T-cell (primary cell): ENCODE data around the gene KIAA1217. TPM values are rescaled to one million over a fixed set of nuclear protein-coding genes. Genes with fewer than 3 reads are reported as not detected.

ENCODE experiments used
- ATAC-seq, 4 experiments: fragments of 200-7000 bp in 3 of 4; fragments of 150-1000 bp in 1 of 4; cut with Tn5 transposase; replicated peaks in 1 of 4; 1 replicate in 3 of 4; 2 replicates in 1 of 4; pipeline ENCODE4 v1.10.0; 2021; ENCODE audit warnings: moderate library complexity in 3 of 4, mild to moderate bottlenecking in 2 of 4, moderate number of reproducible peaks in 1 of 4
- CTCF ChIA-PET, 2 donors: fragments of 300-600 bp; sonication (Branson Sonifier 250); formaldehyde crosslinking; loops; one replicate each; lab custom pipeline; 2022; ENCODE audit warnings: antibody characterized with exemption in 2 of 2; lab: Charles Lee
- POLR2A ChIA-PET, 2 donors: fragments of 300-600 bp; sonication (Branson Sonifier 250); formaldehyde crosslinking; loops; one replicate each; lab custom pipeline; 2022; ENCODE audit warnings: antibody characterized with exemption in 2 of 2; lab: Charles Lee
- DNase-seq, 35 experiments: peaks; one replicate each; pipeline versions ENCODE4 v3.0.0 to v3.0.0-alpha.2; 2013 to 2023
- H3K27ac ChIP-seq: one replicate; pipeline ENCODE4 v1.5.1; 2013; ENCODE audit warnings: low read length
- H3K27me3 ChIP-seq, 2 experiments: replicated peaks in 1 of 2; 1 replicate in 1 of 2; 2 replicates in 1 of 2; pipeline versions ENCODE4 v1.6.1 to v1.7.0; 2013; ENCODE audit warnings: low read length in 1 of 2, mixed read lengths in 1 of 2; ENCODE audit not compliant: control insufficient read depth in 2 of 2, insufficient read depth in 2 of 2; ENCODE audit errors: extremely low read depth in 1 of 2
- H3K36me3 ChIP-seq, 2 donors: 1 replicate in 1 of 2; 2 replicates in 1 of 2; pipeline versions ENCODE4 v1.6.1 to v1.7.0; 2013; ENCODE audit warnings: low read length in 1 of 2; ENCODE audit not compliant: control insufficient read depth in 2 of 2, insufficient read depth in 1 of 2; ENCODE audit errors: extremely low read depth in 1 of 2
- H3K4me1 ChIP-seq, 2 experiments: 1 replicate in 1 of 2; 2 replicates in 1 of 2; pipeline versions ENCODE4 v1.6.1 to v1.7.0; 2013; ENCODE audit warnings: low read length in 2 of 2, mixed read lengths in 1 of 2; ENCODE audit not compliant: insufficient read depth in 2 of 2, control insufficient read depth in 1 of 2; ENCODE audit errors: extremely low read depth in 1 of 2
- H3K4me3 ChIP-seq, 2 donors: 1 replicate in 1 of 2; 2 replicates in 1 of 2; pipeline versions ENCODE4 v1.5.1 to v1.7.0; 2013; ENCODE audit warnings: mild to moderate bottlenecking in 2 of 2, low read length in 1 of 2, moderate library complexity in 1 of 2; ENCODE audit not compliant: control insufficient read depth in 1 of 2; ENCODE audit errors: extremely low read depth in 1 of 2
- H3K9me3 ChIP-seq: 2 replicates; pipeline ENCODE4 v1.7.0; 2013
- H3K27ac Mint-ChIP-seq, 2 donors: one replicate each; pipeline ENCODE4 v1.8.0; 2020 to 2021; ENCODE audit warnings: mild to moderate bottlenecking in 2 of 2, mixed read lengths in 2 of 2
- H3K27me3 Mint-ChIP-seq, 2 donors: one replicate each; pipeline ENCODE4 v1.8.0; 2021 to 2022; ENCODE audit warnings: mixed read lengths in 2 of 2
- H3K36me3 Mint-ChIP-seq: one replicate; pipeline ENCODE4 v1.8.0; 2021; ENCODE audit warnings: mixed read lengths
- H3K4me1 Mint-ChIP-seq, 3 donors: one replicate each; pipeline ENCODE4 v1.8.0; 2020 to 2022; ENCODE audit warnings: mixed read lengths in 3 of 3, mild to moderate bottlenecking in 1 of 3
- H3K4me3 Mint-ChIP-seq, 3 donors: one replicate each; pipeline ENCODE4 v1.8.0; 2020 to 2022; ENCODE audit warnings: mild to moderate bottlenecking in 3 of 3, mixed read lengths in 3 of 3, moderate library complexity in 3 of 3
- H3K9me3 Mint-ChIP-seq, 3 donors: one replicate each; pipeline ENCODE4 v1.8.0; 2020 to 2022; ENCODE audit warnings: mixed read lengths in 3 of 3
- WGBS: methylation state at CpG from one replicate; pipeline ENCODE4 v1.1.5; 2013; ENCODE audit warnings: missing lambda C conversion rate; ENCODE audit not compliant: insufficient coverage; 5-methylcytosine and 5-hydroxymethylcytosine counted together
- total RNA-seq, 35 experiments: library from RNA in 6 of 35; stranded (reverse) in 6 of 35; fragments of 120-200 nt in 1 of 35; gene quantifications; one replicate each; pipeline versions ENCODE4 v1.2.1 to v1.2.4 and lab custom pipeline; 2013 to 2026

Gene KIAA1217
- total RNA-seq, 5 donors from 2014 or later (not counting 1 experiment from before 2014, with no cell fraction given): 0.12 to 1.2 (median 0.66) TPM; not detected in 1

DNA sequence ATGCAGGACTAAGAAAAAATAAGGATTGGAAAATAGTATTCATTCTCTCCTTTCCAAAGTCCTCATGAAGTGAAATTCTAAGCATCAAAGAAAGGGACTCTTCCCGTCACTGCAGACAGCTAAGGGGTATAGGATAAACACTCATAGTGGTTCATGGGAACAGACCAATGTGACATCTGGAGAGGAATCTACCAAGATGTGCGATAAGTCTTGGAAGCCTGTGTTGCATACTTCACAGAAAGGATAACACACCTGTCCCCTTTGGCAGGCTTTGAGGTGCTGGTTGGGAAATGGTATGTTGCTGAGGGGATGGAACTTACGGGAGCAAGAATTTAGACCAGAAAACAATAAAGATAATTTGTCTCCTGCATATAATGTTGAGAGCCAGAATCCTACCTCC lies 266.7 kb downstream of the KIAA1217 start:
- ChIA-PET CTCF (interaction anchor here in 1 of 2 donors (0.5 kb wide), 1 partner anchor 71 kb away, joined by 4 read pairs; no protein-coding TSS in a partner anchor), POLR2A (no interaction called here)
- Mint-ChIP-seq H3K9me3 (peaks cover 1 to 16% (median 10%) of the 10 kb centered on the region in 3 donors), H3K36me3 (no peaks in the 10 kb centered on the region), H3K27me3 (peaks cover 20 to 32% of the 10 kb centered on the region in 2 donors), H3K4me3 (no peak overlapping the region), H3K27ac (no peak overlapping the region), H3K4me1 (no peaks in the 10 kb centered on the region)
- Histone ChIP-seq H3K27me3 (peaks cover 0 to 11% of the 10 kb centered on the region in 2 experiments), H3K4me1 (no peaks in the 10 kb centered on the region), H3K27ac (no peak overlapping the region), H3K36me3 (no peaks in the 10 kb centered on the region), H3K9me3 (no peaks in the 10 kb centered on the region), H3K4me3 (no peak overlapping the region)
- no CpG with 5 or more reads among the region's 3 CpGs for WGBS
- no peak for ATAC-seq
- DNase-seq: no peak

DNA sequence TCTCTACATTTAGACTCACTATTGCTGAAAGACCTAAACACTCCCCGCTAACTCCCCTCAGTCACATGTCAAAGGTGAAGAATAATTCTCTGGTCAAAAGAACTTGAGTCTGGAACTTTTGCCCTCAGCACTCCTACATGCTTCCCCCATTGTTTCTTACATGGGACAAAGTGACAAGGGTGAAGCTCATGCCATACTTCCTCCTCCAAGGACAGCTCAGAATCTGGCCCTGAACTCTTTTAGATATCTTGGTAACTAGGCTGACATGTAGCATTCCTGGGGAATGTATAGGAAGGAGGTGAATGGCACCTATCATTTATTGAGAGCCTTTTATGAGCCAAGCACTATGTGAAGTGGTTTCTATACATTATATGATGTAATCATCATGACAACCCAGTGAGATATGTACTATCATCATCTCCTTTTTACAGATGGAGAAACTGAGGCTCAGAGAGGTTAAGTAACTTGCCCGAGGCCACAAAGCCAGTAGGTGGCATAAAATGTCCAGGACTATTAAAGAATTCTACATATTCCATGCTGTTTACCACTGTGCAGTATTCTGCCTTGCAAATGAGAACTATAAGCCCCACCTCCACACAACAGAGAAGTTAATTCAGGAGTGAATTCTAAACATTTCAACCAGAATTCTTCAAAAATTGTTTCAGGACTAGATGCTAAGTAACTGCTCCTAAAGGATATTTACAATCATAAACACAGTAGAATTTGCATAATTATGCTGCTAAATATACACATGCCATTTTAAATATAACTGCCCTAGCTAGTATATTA lies 268.2 kb downstream of the KIAA1217 start:
- ChIA-PET CTCF (no interaction called here), POLR2A (no interaction called here)
- no peaks in the 10 kb centered on the region for H3K9me3 ChIP-seq
- DNase-seq (no peak), ATAC-seq (no peak)
- H3K4me3 Mint-ChIP-seq: no peak overlapping the region
- H3K27me3 ChIP-seq: peaks cover 0 to 11% of the 10 kb centered on the region in 2 experiments
- peaks cover 18 to 26% of the 10 kb centered on the region in 2 donors for H3K27me3 Mint-ChIP-seq
- no peaks in the 10 kb centered on the region for H3K4me1 Mint-ChIP-seq
- no peak overlapping the region for H3K27ac Mint-ChIP-seq
- H3K36me3 ChIP-seq: no peaks in the 10 kb centered on the region
- no peak overlapping the region for H3K4me3 ChIP-seq
- H3K9me3 Mint-ChIP-seq: peaks cover 1 to 16% (median 11%) of the 10 kb centered on the region in 3 donors
- H3K4me1 ChIP-seq: no peaks in the 10 kb centered on the region
- 100% methylated on average over 1 of the region's 2 CpGs for WGBS
- H3K36me3 Mint-ChIP-seq: no peaks in the 10 kb centered on the region
- H3K27ac ChIP-seq: no peak overlapping the region

DNA sequence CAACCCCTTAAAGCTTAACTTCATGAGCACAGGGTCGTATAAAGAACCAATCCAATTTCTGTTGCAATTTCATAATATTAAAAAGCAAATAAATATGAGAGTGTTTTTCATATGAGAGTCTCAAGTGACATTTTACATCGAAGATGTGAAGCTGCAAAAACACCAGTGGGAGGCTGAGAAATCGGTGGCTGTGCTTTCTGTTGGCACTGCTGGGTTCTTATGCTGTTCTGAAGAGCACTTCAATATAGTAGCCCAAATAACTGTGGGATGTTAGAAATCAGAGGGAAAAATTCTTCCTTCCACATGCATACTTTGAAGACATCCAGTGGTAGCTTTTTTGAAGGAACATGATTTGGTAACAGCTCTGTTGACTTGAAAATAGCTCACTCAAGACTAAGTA lies 269.0 kb downstream of the KIAA1217 start:
- Mint-ChIP-seq H3K4me3 (no peak overlapping the region), H3K4me1 (no peaks in the 10 kb centered on the region), H3K9me3 (peaks cover 1 to 12% (median 11%) of the 10 kb centered on the region in 3 donors), H3K27ac (no peak overlapping the region), H3K36me3 (no peaks in the 10 kb centered on the region), H3K27me3 (peaks cover 15 to 18% of the 10 kb centered on the region in 2 donors)
- CTCF ChIA-PET: no interaction called here
- WGBS: no CpG with 5 or more reads among the region's 3 CpGs
- ATAC-seq (no peak), DNase-seq (no peak)
- no peaks in the 10 kb centered on the region for H3K36me3 ChIP-seq
- H3K4me1 ChIP-seq: no peaks in the 10 kb centered on the region
- H3K4me3 ChIP-seq: no peak overlapping the region
- H3K27me3 ChIP-seq: peaks cover 0 to 11% of the 10 kb centered on the region in 2 experiments
- POLR2A ChIA-PET: no interaction called here
- no peaks in the 10 kb centered on the region for H3K9me3 ChIP-seq
- no peak overlapping the region for H3K27ac ChIP-seq

DNA sequence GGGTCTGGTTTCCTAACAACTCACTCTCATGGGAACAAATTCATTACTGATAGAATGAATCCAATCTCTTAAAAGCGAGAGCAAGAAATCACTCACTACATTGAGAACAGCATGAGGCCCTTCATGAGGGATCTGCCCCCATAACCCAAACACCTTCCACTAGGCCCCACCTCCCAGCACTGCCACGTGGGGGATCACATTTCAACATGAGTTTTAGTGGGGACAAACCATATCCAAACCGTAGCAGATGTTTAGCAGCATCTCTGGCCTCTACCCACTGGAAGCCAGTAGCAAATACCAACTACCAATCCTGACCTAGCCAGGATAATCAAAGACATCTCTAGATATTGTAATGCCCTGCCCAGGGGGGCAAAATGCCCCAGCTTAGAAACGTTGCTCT lies 270.9 kb downstream of the KIAA1217 start:
- ChIA-PET POLR2A (no interaction called here), CTCF (no interaction called here)
- H3K4me3 Mint-ChIP-seq: no peak overlapping the region
- peaks cover 6 to 8% of the 10 kb centered on the region in 2 donors for H3K27me3 Mint-ChIP-seq
- peaks cover 1 to 11% (median 11%) of the 10 kb centered on the region in 3 donors for H3K9me3 Mint-ChIP-seq
- no peak overlapping the region for H3K27ac Mint-ChIP-seq
- peaks cover 0 to 7% (median 7%) of the 10 kb centered on the region in 3 donors for H3K4me1 Mint-ChIP-seq
- H3K27ac ChIP-seq: no peak overlapping the region
- H3K4me3 ChIP-seq: no peak overlapping the region
- H3K36me3 ChIP-seq: no peaks in the 10 kb centered on the region
- H3K9me3 ChIP-seq: no peaks in the 10 kb centered on the region
- H3K27me3 ChIP-seq: no peaks in the 10 kb centered on the region
- no peaks in the 10 kb centered on the region for H3K36me3 Mint-ChIP-seq
- ATAC-seq: no peak
- WGBS: 100% methylated on average over 2 of the region's 4 CpGs
- no peak for DNase-seq
- H3K4me1 ChIP-seq: no peaks in the 10 kb centered on the region

DNA sequence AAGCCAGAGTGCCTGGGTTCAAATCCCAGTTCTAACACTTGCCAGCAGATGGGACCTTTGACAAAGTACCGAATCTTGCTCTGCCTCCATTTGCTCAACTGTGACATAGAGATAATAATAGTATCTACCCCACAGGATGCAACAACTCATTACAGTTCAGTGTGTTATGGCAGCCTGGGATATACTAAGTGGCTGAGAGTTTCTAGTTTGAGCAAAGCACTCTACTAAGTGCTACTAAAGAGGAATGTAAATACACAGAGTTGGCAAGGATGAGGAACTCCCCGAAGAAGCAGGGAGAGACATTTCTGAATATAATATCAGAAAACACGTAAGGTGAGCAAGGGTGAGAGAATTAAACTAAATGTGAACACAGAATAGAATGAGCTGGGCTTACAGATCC lies 271.5 kb downstream of the KIAA1217 start:
- CTCF ChIA-PET: no interaction called here

DNA sequence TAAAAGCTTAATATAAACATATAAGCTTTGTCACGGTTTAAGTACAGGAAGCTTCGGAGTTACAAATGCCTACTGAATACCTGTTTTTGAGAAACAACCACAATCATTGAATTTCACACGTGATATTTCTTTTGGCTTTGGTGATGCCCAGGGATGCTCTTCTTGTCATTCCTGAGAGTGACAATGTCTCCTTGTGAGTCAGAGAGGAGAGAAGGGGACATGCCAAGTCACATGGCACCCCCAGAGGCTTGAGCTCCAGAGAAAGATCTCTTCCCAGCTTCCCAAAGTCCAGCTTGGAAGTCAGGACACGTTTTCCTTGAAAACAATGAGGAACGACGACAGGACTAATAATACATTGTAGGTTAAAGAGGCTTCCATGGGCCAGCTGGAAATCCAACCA lies 272.3 kb downstream of the KIAA1217 start:
- ATAC-seq: no peak
- no peaks in the 10 kb centered on the region for H3K4me1 ChIP-seq
- no CpG with 5 or more reads among the region's 6 CpGs for WGBS
- no peaks in the 10 kb centered on the region for H3K36me3 Mint-ChIP-seq
- no peak overlapping the region for H3K4me3 Mint-ChIP-seq
- no peaks in the 10 kb centered on the region for H3K36me3 ChIP-seq
- H3K9me3 Mint-ChIP-seq: peaks cover 1 to 7% (median 3%) of the 10 kb centered on the region in 3 donors
- ChIA-PET POLR2A (no interaction called here), CTCF (interaction anchor here in 1 of 2 donors (0.6 kb wide), 1 partner anchor 375 kb away, joined by 6 read pairs; no protein-coding TSS in a partner anchor)
- no peaks in the 10 kb centered on the region for H3K27me3 ChIP-seq
- H3K27me3 Mint-ChIP-seq: peaks cover 1 to 4% of the 10 kb centered on the region in 2 donors
- DNase-seq: no peak
- H3K27ac Mint-ChIP-seq: no peak overlapping the region
- H3K4me3 ChIP-seq: no peak overlapping the region
- peaks cover 0 to 7% (median 7%) of the 10 kb centered on the region in 3 donors for H3K4me1 Mint-ChIP-seq
- no peak overlapping the region for H3K27ac ChIP-seq
- no peaks in the 10 kb centered on the region for H3K9me3 ChIP-seq

More for the DNA sequence above, 271.5 kb downstream of the KIAA1217 start:
- POLR2A ChIA-PET: no interaction called here
- Histone ChIP-seq H3K36me3 (no peaks in the 10 kb centered on the region), H3K4me1 (no peaks in the 10 kb centered on the region), H3K27me3 (no peaks in the 10 kb centered on the region), H3K27ac (no peak overlapping the region), H3K4me3 (no peak overlapping the region), H3K9me3 (no peaks in the 10 kb centered on the region)
- Mint-ChIP-seq H3K9me3 (peaks cover 1 to 11% (median 8%) of the 10 kb centered on the region in 3 donors), H3K36me3 (no peaks in the 10 kb centered on the region), H3K4me1 (peaks cover 0 to 7% (median 7%) of the 10 kb centered on the region in 3 donors), H3K27me3 (peaks cover 4 to 5% of the 10 kb centered on the region in 2 donors), H3K4me3 (no peak overlapping the region), H3K27ac (no peak overlapping the region)
- 71% methylated on average over 1 of the region's 3 CpGs for WGBS
- DNase-seq (no peak), ATAC-seq (no peak)
